ENCODE data around the gene BCAS3. TPM values are rescaled to one million over a fixed set of nuclear protein-coding genes. Genes with fewer than 3 reads are reported as not detected.

BCAS3 gene
- total RNA-seq, 4 donors from 2014 or later = 21.7 to 42.2 (median 23.0) TPM

GRCh38 chr17:61164517-61164916 lies 486.9 kb downstream of the BCAS3 start:
- no peak for TF ChIP-seq CTCF (IDR thresholded peaks at IDR 0.05; ENCODE audit: low read depth)

- no peak for TF ChIP-seq CTCF (IDR thresholded peaks at IDR 0.05; ENCODE audit: low read depth)
These were observed 489.4 kb downstream of the BCAS3 start for GRCh38 chr17:61167075-61167474.

DNA sequence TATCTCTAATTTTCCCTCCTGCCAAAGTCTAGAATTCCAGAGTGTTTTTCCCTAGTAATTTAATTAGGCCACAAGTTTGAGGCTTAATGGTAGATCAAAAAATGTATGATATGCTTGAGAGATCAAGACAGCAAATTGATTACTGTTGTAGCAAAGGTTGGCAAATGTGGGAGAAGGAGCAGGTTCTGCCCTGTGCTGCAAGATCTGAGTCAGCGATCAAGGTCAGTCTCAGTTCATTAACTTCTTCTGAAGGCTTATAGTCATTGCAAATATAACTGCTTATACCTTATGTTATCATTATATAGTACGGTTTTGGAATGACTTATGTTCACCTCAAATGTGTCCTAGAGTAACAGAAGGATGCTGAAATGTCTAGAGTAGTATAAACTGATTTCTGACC lies 490.9 kb downstream of the BCAS3 start:
- TF ChIP-seq CTCF (IDR thresholded peaks at IDR 0.05; ENCODE audit: low read depth) = no peak

DNA sequence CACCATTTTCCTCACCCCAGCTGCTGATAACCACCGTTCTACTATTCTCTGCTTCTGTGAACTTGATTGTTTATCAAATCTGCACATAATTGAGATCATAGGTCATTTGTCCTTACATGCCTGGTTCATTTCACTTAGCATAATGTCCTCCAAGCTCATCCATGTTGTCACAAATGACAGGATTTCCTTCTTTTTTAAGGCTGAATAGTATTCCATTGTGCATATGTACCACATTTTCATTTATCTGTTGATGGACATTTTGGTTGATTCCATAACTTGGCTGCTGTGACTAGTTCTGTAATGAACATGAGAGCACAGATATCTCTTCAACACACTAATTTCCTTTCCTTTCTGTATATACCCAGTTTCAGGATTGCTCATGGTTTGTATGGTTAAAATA lies 496.7 kb downstream of the BCAS3 start:
- no peak for TF ChIP-seq CTCF (IDR thresholded peaks at IDR 0.05; ENCODE audit: low read depth)

- no peak for TF ChIP-seq CTCF (IDR thresholded peaks at IDR 0.05; ENCODE audit: low read depth)
These were observed 497.9 kb downstream of the BCAS3 start for GRCh38 chr17:61175298-61176142.

DNA sequence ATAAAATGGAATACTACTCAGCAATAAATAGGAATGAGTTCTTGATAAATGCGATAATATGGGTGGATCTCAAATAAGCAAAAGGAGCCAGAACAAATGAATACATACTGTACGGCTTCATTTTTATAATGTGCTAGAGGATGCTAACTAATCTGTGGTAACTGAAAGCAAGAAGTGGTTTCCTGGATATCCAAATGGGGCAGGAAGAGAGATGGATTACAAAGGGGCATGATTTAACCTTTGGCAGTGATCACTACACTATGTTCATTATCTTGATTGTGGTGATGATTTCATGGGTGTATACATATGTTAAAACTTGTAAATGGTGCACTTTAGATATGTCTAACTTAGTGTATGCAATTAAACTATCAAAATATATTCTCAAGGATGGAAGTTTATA lies 499.7 kb downstream of the BCAS3 start:
- TF ChIP-seq CTCF (IDR thresholded peaks at IDR 0.05; ENCODE audit: low read depth) = no peak

DNA sequence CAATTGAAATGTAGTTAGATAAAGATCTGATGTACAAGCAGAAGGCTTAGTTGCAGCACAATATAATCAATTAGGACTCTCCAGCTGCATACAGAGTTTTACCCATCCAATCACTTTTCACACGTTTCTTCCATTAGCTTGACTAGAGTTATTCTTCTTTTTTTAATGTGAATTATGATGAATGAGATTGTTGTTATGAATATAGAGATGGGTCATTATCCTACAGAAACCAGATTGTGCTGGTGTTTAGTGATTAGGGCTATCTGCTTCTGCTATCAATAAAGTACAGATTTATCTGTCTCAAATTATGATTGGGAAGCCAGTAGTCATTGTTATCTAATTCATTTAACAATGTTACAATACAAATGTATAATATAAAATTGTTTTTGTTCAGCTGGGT lies 500.6 kb downstream of the BCAS3 start:
- TF ChIP-seq CTCF (IDR thresholded peaks at IDR 0.05; ENCODE audit: low read depth) = no peak
